Esophagus squamous epithelium (tissue), 5 donors: ENCODE measurements around the gene DCTD. TPM values are rescaled to one million over a fixed set of nuclear protein-coding genes. Genes with fewer than 3 reads are reported as not detected.
A peak's percentile ranks its signal among the peaks of the same experiment; 100 is the strongest.

Experiments
- DNase-seq: peaks from one replicate; lab custom pipeline; 2025; lab: John Stamatoyannopoulos, UW
- H3K27ac ChIP-seq, 4 donors: fragments of 200-600 bp; sonication (generic); one replicate each; pipeline ENCODE4 v1.5.1; 2016 to 2019; ENCODE audit warnings: mild to moderate bottlenecking in 1 of 4
- H3K27me3 ChIP-seq, 4 donors: fragments of 200-600 bp; sonication (generic); 1 replicate in 3 of 4; 2 replicates in 1 of 4; pipeline versions ENCODE4 v1.5.1 to v1.6.0; 2017 to 2021; ENCODE audit warnings: antibody characterized with exemption in 1 of 4
- H3K36me3 ChIP-seq, 3 donors: fragments of 200-600 bp; sonication (generic); one replicate each; pipeline ENCODE4 v1.5.1; 2016 to 2019
- H3K4me1 ChIP-seq, 3 donors: fragments of 200-600 bp; sonication (generic); one replicate each; pipeline ENCODE4 v1.5.1; 2017 to 2019
- H3K4me3 ChIP-seq, 4 donors: fragments of 200-600 bp; sonication (generic); 1 replicate in 3 of 4; 2 replicates in 1 of 4; pipeline ENCODE4 v1.5.1; 2016 to 2019; ENCODE audit warnings: mild to moderate bottlenecking in 2 of 4, moderate library complexity in 1 of 4
- H3K9me3 ChIP-seq, 3 donors: fragments of 200-600 bp; sonication (generic); one replicate each; pipeline ENCODE4 v1.5.1; 2016 to 2019
- POLR2A ChIP-seq, 4 donors: fragments of 450-650 bp; IDR thresholded peaks; one replicate each; pipeline ENCODE4 v1.6.1; 2017; ENCODE audit warnings: antibody characterized with exemption in 4 of 4, mild to moderate bottlenecking in 4 of 4, moderate library complexity in 3 of 4
- WGBS, 2 donors: methylation state at CpG; one replicate each; pipeline ENCODE4 v1.1.5; 2018; 5-methylcytosine and 5-hydroxymethylcytosine counted together
- intact Hi-C: fragments of 100-400 bp; cut with DNase I; formaldehyde crosslinking; loops from one replicate; pipeline ENCODE4 v1.15.0; 2022
- total RNA-seq, 4 donors: library from RNA; depleted of rRNA; stranded (reverse); fragments of >200 nt; gene quantifications; one replicate each; pipeline ENCODE4 v1.1.0, GENCODE V29; 2016
- TF ChIP-seq, protein P1 (sequence below), 6 experiments: fragments of 450-650 bp in 4 of 6; fragments of 200-600 bp in 2 of 6; sonication (generic) in 2 of 6; IDR thresholded peaks; one replicate each; pipeline ENCODE4 v1.5.1; 2016 to 2019; ENCODE audit warnings: antibody characterized with exemption in 6 of 6, mild to moderate bottlenecking in 4 of 6, moderate library complexity in 4 of 6
- donor health status: DM: yes; HTN: yes; CAD: no.

DCTD gene
- total RNA-seq, 4 donors from 2014 or later: 43.6 to 72.9 (median 57.2) TPM

DNA sequence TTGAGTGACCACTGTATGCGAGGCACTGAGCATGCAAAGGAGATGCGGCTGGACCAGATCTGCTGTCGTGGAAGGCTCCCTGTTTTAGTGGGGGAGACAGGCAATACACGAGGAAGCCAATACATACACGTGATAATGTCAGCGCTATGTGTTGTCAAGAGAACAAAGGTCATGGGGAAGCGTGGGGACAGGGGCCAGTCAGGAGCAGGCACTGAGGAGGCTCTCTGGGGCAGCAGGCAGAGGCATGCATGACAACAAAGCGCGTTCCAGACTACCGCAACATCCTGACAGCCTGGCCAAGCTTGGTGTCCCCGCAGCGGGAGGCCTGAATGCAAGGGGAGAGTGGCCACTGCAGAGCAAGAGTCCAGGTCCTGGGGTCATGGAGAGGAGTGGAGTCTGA, 61.9 kb downstream of the DCTD start:
- H3K27ac ChIP-seq: no peak overlapping the region
- no peak for DNase-seq

DNA sequence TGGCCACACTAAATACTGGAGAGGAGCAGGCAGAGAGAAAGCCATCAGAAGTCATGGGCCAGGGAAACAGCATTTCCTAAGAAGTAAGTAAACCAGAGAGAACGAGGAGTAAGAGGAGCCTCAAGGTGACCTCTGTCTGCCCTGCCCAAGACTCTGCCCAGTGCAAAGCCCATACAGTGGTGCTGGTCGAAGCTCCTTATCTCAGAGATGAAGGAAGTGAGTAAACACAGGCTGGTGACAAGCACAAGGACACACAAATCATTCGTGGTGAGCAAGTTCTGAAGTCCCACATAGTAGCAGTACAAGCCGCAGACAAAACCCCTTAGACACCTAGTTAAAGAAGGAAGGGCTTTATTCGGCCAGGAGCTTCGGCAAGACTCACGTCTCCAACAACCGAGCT, 62.7 kb downstream of the DCTD start:
- intact Hi-C loops: no loop called here
- DNase-seq: no peak
- Histone ChIP-seq H3K4me3 (no peak overlapping the region), H3K27ac (no peak overlapping the region), H3K4me1 (no peaks in the 10 kb centered on the region), H3K27me3 (no peaks in the 10 kb centered on the region), H3K9me3 (peaks cover 0 to 9% (median 0%) of the 10 kb centered on the region in 3 donors), H3K36me3 (no peaks in the 10 kb centered on the region)
- WGBS, 2 donors: 78 to 80% methylated on average over 7 to 8 of the region's 8 CpGs
- TF ChIP-seq, protein P1, sequence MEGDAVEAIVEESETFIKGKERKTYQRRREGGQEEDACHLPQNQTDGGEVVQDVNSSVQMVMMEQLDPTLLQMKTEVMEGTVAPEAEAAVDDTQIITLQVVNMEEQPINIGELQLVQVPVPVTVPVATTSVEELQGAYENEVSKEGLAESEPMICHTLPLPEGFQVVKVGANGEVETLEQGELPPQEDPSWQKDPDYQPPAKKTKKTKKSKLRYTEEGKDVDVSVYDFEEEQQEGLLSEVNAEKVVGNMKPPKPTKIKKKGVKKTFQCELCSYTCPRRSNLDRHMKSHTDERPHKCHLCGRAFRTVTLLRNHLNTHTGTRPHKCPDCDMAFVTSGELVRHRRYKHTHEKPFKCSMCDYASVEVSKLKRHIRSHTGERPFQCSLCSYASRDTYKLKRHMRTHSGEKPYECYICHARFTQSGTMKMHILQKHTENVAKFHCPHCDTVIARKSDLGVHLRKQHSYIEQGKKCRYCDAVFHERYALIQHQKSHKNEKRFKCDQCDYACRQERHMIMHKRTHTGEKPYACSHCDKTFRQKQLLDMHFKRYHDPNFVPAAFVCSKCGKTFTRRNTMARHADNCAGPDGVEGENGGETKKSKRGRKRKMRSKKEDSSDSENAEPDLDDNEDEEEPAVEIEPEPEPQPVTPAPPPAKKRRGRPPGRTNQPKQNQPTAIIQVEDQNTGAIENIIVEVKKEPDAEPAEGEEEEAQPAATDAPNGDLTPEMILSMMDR (IDR thresholded peaks at IDR 0.05): no peak
- no peak for TF ChIP-seq POLR2A (IDR thresholded peaks at IDR 0.05)

More for the DNA sequence above, 61.9 kb downstream of the DCTD start:
- WGBS, 2 donors: 84 to 86% methylated on average over 11 to 12 of the region's 12 CpGs
- TF ChIP-seq, protein P1 (IDR thresholded peaks at IDR 0.05): no peak
- Histone ChIP-seq H3K9me3 (peaks cover 0 to 9% (median 0%) of the 10 kb centered on the region in 3 donors), H3K27me3 (no peaks in the 10 kb centered on the region), H3K4me1 (no peaks in the 10 kb centered on the region), H3K4me3 (no peak overlapping the region), H3K36me3 (no peaks in the 10 kb centered on the region)
- intact Hi-C loops: no loop called here

DNA sequence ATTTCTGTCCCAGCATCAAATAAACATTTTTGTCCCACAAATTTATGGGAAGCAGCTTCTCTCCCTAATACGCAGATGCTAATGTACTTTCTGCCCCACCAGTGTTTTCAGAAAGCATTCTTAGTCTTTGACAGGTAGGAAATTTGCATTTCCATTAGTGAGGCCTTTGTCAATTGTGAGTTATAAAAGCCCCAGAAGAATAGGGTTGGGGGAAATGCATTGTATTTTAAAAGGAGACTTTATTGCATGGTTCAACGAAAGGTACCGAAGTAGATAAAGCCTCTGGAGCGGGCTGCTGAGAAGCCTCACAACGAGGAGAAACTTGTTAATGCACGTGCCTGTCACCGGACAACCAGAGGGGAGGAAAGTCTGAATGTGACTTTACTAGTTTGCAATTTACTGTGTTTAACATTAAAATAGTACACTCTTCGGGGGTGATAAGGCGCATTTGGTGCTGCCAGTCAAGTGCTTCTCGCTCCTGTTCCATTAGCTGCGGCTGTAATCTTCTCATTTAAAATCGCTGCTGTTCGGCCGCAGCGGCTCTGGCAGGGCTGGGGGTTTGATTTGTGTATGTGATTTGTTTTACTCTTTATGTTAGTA, 63.4 kb downstream of the DCTD start:
- no peak for DNase-seq
- no peak for TF ChIP-seq POLR2A (IDR thresholded peaks at IDR 0.05)
- TF ChIP-seq, protein P1 (IDR thresholded peaks at IDR 0.05): no peak
- intact Hi-C loops: no loop called here

DNA sequence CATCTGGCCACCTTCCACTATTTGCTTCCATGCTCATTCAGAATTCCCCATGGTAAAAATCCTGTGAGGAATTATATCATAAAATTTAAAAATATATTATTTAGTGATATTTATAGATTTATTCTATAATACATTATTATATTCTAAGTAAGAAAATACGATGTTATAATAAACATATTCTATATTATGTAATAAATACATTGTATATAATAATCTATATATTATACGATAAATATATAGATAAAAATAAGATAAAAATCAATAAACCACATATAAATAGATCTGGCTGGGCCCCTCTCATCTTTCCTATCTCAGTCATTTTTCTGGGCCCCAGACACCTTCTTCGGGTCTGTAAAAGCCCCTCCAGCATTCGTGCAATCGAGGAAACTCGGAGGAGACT, 68.5 kb downstream of the DCTD start:
- Histone ChIP-seq H3K27ac (no peak overlapping the region), H3K4me1 (peaks cover 10 to 44% (median 10%) of the 10 kb centered on the region in 3 donors), H3K36me3 (no peaks in the 10 kb centered on the region), H3K4me3 (no peak overlapping the region), H3K27me3 (no peaks in the 10 kb centered on the region), H3K9me3 (peaks cover 0 to 9% (median 0%) of the 10 kb centered on the region in 3 donors)
- intact Hi-C loops: no loop called here
- DNase-seq: no peak
- TF ChIP-seq, protein P1 (IDR thresholded peaks at IDR 0.05): no peak
- no peak for TF ChIP-seq POLR2A (IDR thresholded peaks at IDR 0.05)
- WGBS, 2 donors: 89 to 91% methylated on average over 6 of the region's 6 CpGs

More for the DNA sequence above, 63.4 kb downstream of the DCTD start:
- Histone ChIP-seq H3K9me3 (peaks cover 0 to 9% (median 0%) of the 10 kb centered on the region in 3 donors), H3K36me3 (no peaks in the 10 kb centered on the region), H3K27me3 (no peaks in the 10 kb centered on the region), H3K4me3 (no peak overlapping the region), H3K4me1 (no peaks in the 10 kb centered on the region), H3K27ac (no peak overlapping the region)
- WGBS, 2 donors: 88 to 94% methylated on average over 13 to 15 of the region's 15 CpGs

DNA sequence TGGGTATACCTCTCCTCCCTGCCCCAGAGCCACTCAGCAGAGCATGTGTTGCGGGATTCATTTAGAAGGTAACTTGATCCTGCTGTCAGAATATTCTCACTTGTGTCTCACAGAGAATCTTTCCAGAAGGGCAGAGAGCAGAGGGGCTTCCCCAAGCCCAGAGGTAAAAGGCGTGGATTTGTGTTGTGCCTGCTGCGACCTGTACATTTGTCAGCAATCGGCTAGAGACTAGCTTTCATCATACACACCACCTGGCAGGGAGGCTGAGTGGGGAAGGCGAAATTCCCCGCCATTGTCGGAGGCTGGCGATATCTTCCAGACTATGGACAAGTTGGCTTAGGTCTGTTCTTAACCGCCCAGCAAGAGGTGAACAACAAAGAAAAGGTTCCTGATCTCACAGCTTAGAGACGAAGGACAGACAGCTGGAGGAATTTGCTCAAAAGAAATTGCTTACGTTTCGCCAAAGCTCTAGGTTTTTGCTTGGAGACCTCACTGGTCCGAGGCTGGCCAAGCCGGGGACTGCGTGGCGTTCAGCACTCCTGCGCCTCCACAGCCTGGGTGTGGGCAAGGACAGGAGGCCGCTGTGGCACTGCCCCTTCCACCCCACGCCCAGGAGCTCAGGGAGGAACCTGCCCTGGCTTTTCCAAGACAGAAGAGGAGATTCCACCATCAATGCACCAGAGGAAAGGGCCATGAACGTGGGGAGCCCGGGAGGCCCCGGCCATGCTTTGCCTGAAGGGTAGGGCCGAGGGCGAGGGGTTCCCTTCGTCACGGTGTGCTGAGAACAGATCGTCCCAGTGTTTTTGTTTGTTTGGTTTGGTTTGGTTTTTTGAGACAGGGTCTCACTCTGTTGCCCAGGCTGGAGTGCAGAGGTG, 69.4 kb downstream of the DCTD start:
- no peak for TF ChIP-seq POLR2A (IDR thresholded peaks at IDR 0.05)
- TF ChIP-seq, protein P1 (IDR thresholded peaks at IDR 0.05): no peak
- H3K4me3 ChIP-seq: no peak overlapping the region
- peaks cover 15 to 52% (median 17%) of the 10 kb centered on the region in 3 donors for H3K4me1 ChIP-seq
- no peak for DNase-seq
- 70 to 75% methylated on average over 19 to 24 of the region's 27 CpGs for WGBS, 2 donors
- intact Hi-C loops: no loop called here
- H3K9me3 ChIP-seq: peaks cover 0 to 3% (median 0%) of the 10 kb centered on the region in 3 donors
- no peaks in the 10 kb centered on the region for H3K36me3 ChIP-seq
- no peaks in the 10 kb centered on the region for H3K27me3 ChIP-seq
- H3K27ac ChIP-seq: peak overlapping the region in 1 of 4 donors; percentile 63
